Stimulated activated naive CD8-positive, alpha-beta T cell treated with anti-CD3 and anti-CD28 coated beads, Interleukin-15, Interleukin-2, amounts not matched to agents 100 ng/mL and 50 ng/mL, for 24 hours (primary cell): ENCODE measurements around the gene GNA12.
"Not testable (repeated sequence)": the region's sequence is repeated elsewhere in the genome, so short reads cannot be mapped to it uniquely, and the experiment has no call there.

Experiments used
- H3K27ac Mint-ChIP-seq: one replicate; pipeline ENCODE4 v1.8.0; 2021; ENCODE audit warnings: mild to moderate bottlenecking, mixed read lengths
- H3K27me3 Mint-ChIP-seq: one replicate; pipeline ENCODE4 v1.8.0; 2021; ENCODE audit warnings: mixed read lengths
- H3K36me3 Mint-ChIP-seq: one replicate; pipeline ENCODE4 v1.8.0; 2021; ENCODE audit warnings: low read depth, mixed read lengths
- H3K4me1 Mint-ChIP-seq: one replicate; pipeline ENCODE4 v1.8.0; 2021; ENCODE audit warnings: low read depth, mixed read lengths
- H3K4me3 Mint-ChIP-seq: one replicate; pipeline ENCODE4 v1.8.0; 2021; ENCODE audit warnings: mild to moderate bottlenecking, mixed read lengths
- H3K9me3 Mint-ChIP-seq: one replicate; pipeline ENCODE4 v1.8.0; 2021; ENCODE audit warnings: mixed read lengths

GNA12 gene

GRCh38 chr7:2759736-2760097 lies 84.4 kb downstream of the GNA12 start:
- peaks cover 36% of the 10 kb centered on the region for H3K36me3 Mint-ChIP-seq
- H3K9me3 Mint-ChIP-seq: peaks cover 5% of the 10 kb centered on the region
- no peak overlapping the region for H3K4me3 Mint-ChIP-seq
- no peak overlapping the region for H3K27ac Mint-ChIP-seq
- peaks cover 53% of the 10 kb centered on the region for H3K4me1 Mint-ChIP-seq
- no peaks in the 10 kb centered on the region for H3K27me3 Mint-ChIP-seq

- H3K27ac Mint-ChIP-seq: peak overlapping the region; percentile 95
- H3K4me3 Mint-ChIP-seq: peak overlapping the region; percentile 56
- no peaks in the 10 kb centered on the region for H3K27me3 Mint-ChIP-seq
- peaks cover 36% of the 10 kb centered on the region for H3K36me3 Mint-ChIP-seq
- H3K4me1 Mint-ChIP-seq: peaks cover 53% of the 10 kb centered on the region
- peaks cover 5% of the 10 kb centered on the region for H3K9me3 Mint-ChIP-seq
These were observed 85.2 kb downstream of the GNA12 start for GRCh38 chr7:2758673-2759616.

- Mint-ChIP-seq H3K9me3 (peaks cover 5% of the 10 kb centered on the region), H3K27ac (peak overlapping the region; percentile 95), H3K4me1 (peaks cover 53% of the 10 kb centered on the region), H3K4me3 (peak overlapping the region; percentile 60), H3K36me3 (peaks cover 36% of the 10 kb centered on the region), H3K27me3 (no peaks in the 10 kb centered on the region)
These were observed 86.0 kb downstream of the GNA12 start for GRCh38 chr7:2757904-2758672.

- peak overlapping the region; percentile 60 for H3K4me3 Mint-ChIP-seq
- H3K4me1 Mint-ChIP-seq: peaks cover 53% of the 10 kb centered on the region
- H3K36me3 Mint-ChIP-seq: peaks cover 36% of the 10 kb centered on the region
- no peaks in the 10 kb centered on the region for H3K27me3 Mint-ChIP-seq
- peaks cover 5% of the 10 kb centered on the region for H3K9me3 Mint-ChIP-seq
- peak overlapping the region; percentile 95 for H3K27ac Mint-ChIP-seq
These were observed 86.7 kb downstream of the GNA12 start for GRCh38 chr7:2757361-2757903.

- peaks cover 24% of the 10 kb centered on the region for H3K36me3 Mint-ChIP-seq
- no peak overlapping the region for H3K27ac Mint-ChIP-seq
- no peaks in the 10 kb centered on the region for H3K27me3 Mint-ChIP-seq
- peaks cover 44% of the 10 kb centered on the region for H3K4me1 Mint-ChIP-seq
- H3K9me3 Mint-ChIP-seq: peaks cover 5% of the 10 kb centered on the region
- no peak overlapping the region for H3K4me3 Mint-ChIP-seq
These were observed 88.6 kb downstream of the GNA12 start for GRCh38 chr7:2755531-2755930.

GRCh38 chr7:2754912-2755311 lies 89.2 kb downstream of the GNA12 start:
- Mint-ChIP-seq H3K27ac (no peak overlapping the region), H3K4me3 (no peak overlapping the region), H3K27me3 (no peaks in the 10 kb centered on the region), H3K36me3 (peaks cover 22% of the 10 kb centered on the region), H3K4me1 (peaks cover 38% of the 10 kb centered on the region), H3K9me3 (peaks cover 5% of the 10 kb centered on the region)

- peaks cover 22% of the 10 kb centered on the region for H3K36me3 Mint-ChIP-seq
- peaks cover 29% of the 10 kb centered on the region for H3K4me1 Mint-ChIP-seq
- H3K27ac Mint-ChIP-seq: no peak overlapping the region
- H3K9me3 Mint-ChIP-seq: peaks cover 5% of the 10 kb centered on the region
- no peak overlapping the region for H3K4me3 Mint-ChIP-seq
- no peaks in the 10 kb centered on the region for H3K27me3 Mint-ChIP-seq
These were observed 90.0 kb downstream of the GNA12 start for GRCh38 chr7:2754086-2754485.

- Mint-ChIP-seq H3K27ac (no peak overlapping the region), H3K27me3 (no peaks in the 10 kb centered on the region), H3K36me3 (peaks cover 22% of the 10 kb centered on the region), H3K4me1 (peaks cover 20% of the 10 kb centered on the region), H3K9me3 (peaks cover 5% of the 10 kb centered on the region), H3K4me3 (no peak overlapping the region)
These were observed 91.0 kb downstream of the GNA12 start for GRCh38 chr7:2753148-2753547.

GRCh38 chr7:2751086-2751485 lies 93.0 kb downstream of the GNA12 start:
- H3K36me3 Mint-ChIP-seq: peaks cover 13% of the 10 kb centered on the region
- no peaks in the 10 kb centered on the region for H3K27me3 Mint-ChIP-seq
- no peaks in the 10 kb centered on the region for H3K4me1 Mint-ChIP-seq
- H3K9me3 Mint-ChIP-seq: peaks cover 5% of the 10 kb centered on the region
- no peak overlapping the region for H3K27ac Mint-ChIP-seq
- H3K4me3 Mint-ChIP-seq: no peak overlapping the region

- Mint-ChIP-seq H3K4me3 (no peak overlapping the region), H3K27me3 (no peaks in the 10 kb centered on the region), H3K4me1 (peaks cover 1% of the 10 kb centered on the region), H3K36me3 (peaks cover 3% of the 10 kb centered on the region), H3K9me3 (peaks cover 2% of the 10 kb centered on the region), H3K27ac (no peak overlapping the region)
These were observed 94.1 kb downstream of the GNA12 start for GRCh38 chr7:2750004-2750407.

GRCh38 chr7:2748684-2749083 lies 95.4 kb downstream of the GNA12 start:
- not testable (repeated sequence) for H3K4me1 Mint-ChIP-seq, H3K36me3 Mint-ChIP-seq, H3K4me3 Mint-ChIP-seq, H3K9me3 Mint-ChIP-seq, H3K27ac Mint-ChIP-seq, H3K27me3 Mint-ChIP-seq

- not testable (repeated sequence) for H3K9me3 Mint-ChIP-seq, H3K27ac Mint-ChIP-seq, H3K27me3 Mint-ChIP-seq, H3K4me1 Mint-ChIP-seq, H3K4me3 Mint-ChIP-seq
- peaks cover 21% of the 10 kb centered on the region for H3K36me3 Mint-ChIP-seq
These were observed 100.5 kb downstream of the GNA12 start for GRCh38 chr7:2743523-2744185.

GRCh38 chr7:2738766-2739549 lies 105.2 kb downstream of the GNA12 start:
- peaks cover 34% of the 10 kb centered on the region for H3K4me1 Mint-ChIP-seq
- no peaks in the 10 kb centered on the region for H3K9me3 Mint-ChIP-seq
- H3K27ac Mint-ChIP-seq: no peak overlapping the region
- peaks cover 14% of the 10 kb centered on the region for H3K36me3 Mint-ChIP-seq
- H3K27me3 Mint-ChIP-seq: no peaks in the 10 kb centered on the region
- H3K4me3 Mint-ChIP-seq: no peak overlapping the region
